Progenitor cell of endocrine pancreas (in vitro differentiated cells): ENCODE data around the gene KCTD21. TPM values are rescaled to one million over a fixed set of nuclear protein-coding genes. Genes with fewer than 3 reads are reported as not detected.
A peak's percentile ranks its signal among the peaks of the same experiment; 100 is the strongest.

Source experiments
- DNase-seq: peaks from one replicate; pipeline ENCODE4 v3.0.0; 2021; ENCODE audit warnings: low spot score; ENCODE audit not compliant: unreplicated experiment
- H3K27ac Mint-ChIP-seq: 2 replicates; pipeline ENCODE4 v1.8.0; 2021; ENCODE audit warnings: mild to moderate bottlenecking, moderate library complexity, mixed read lengths
- H3K27me3 Mint-ChIP-seq: 2 replicates; pipeline ENCODE4 v1.8.0; 2021; ENCODE audit warnings: mixed read lengths
- H3K36me3 Mint-ChIP-seq: 2 replicates; pipeline ENCODE4 v1.8.0; 2022; ENCODE audit warnings: mixed read lengths; ENCODE audit not compliant: insufficient read depth
- H3K4me1 Mint-ChIP-seq: 2 replicates; pipeline ENCODE4 v1.8.0; 2021; ENCODE audit warnings: low read depth, mixed read lengths
- H3K4me3 Mint-ChIP-seq: 2 replicates; pipeline ENCODE4 v1.8.0; 2021; ENCODE audit warnings: low read depth, mild to moderate bottlenecking, moderate library complexity, mixed read lengths
- H3K9me3 Mint-ChIP-seq: 2 replicates; pipeline ENCODE4 v1.8.0; 2021; ENCODE audit warnings: low read depth, mixed read lengths
- CTCF ChIP-seq: fragments of 200-600 bp; sonication (generic); IDR thresholded peaks from one replicate; pipeline ENCODE4 v1.5.0; 2021; ENCODE audit warnings: antibody characterized with exemption, mild to moderate bottlenecking; ENCODE audit not compliant: unreplicated experiment
- total RNA-seq: library from RNA; stranded (reverse); gene quantifications from 2 replicates; pipeline ENCODE4 v1.2.1, GENCODE V29; 2021

The KCTD21 gene
- total RNA-seq, 1 donor from 2014 or later = 7.4 TPM

GRCh38 chr11:78161346-78161745 lies 27.1 kb downstream of the KCTD21 start:
- H3K36me3 Mint-ChIP-seq = no peaks in the 10 kb centered on the region
- no peak overlapping the region for H3K4me3 Mint-ChIP-seq
- DNase-seq = no peak
- no peak for TF ChIP-seq CTCF
- H3K4me1 Mint-ChIP-seq = peaks cover 15% of the 10 kb centered on the region
- no peaks in the 10 kb centered on the region for H3K9me3 Mint-ChIP-seq
- H3K27ac Mint-ChIP-seq = no peak overlapping the region
- no peaks in the 10 kb centered on the region for H3K27me3 Mint-ChIP-seq

GRCh38 chr11:78160557-78160956 lies 27.9 kb downstream of the KCTD21 start:
- Mint-ChIP-seq H3K36me3 (no peaks in the 10 kb centered on the region), H3K27ac (no peak overlapping the region), H3K27me3 (no peaks in the 10 kb centered on the region), H3K4me3 (no peak overlapping the region), H3K4me1 (peaks cover 19% of the 10 kb centered on the region), H3K9me3 (no peaks in the 10 kb centered on the region)
- TF ChIP-seq CTCF = no peak
- no peak for DNase-seq

- no peak for TF ChIP-seq CTCF
- Mint-ChIP-seq H3K27ac (peak overlapping the region; percentile 29), H3K9me3 (no peaks in the 10 kb centered on the region), H3K4me1 (peaks cover 30% of the 10 kb centered on the region), H3K27me3 (no peaks in the 10 kb centered on the region), H3K36me3 (no peaks in the 10 kb centered on the region), H3K4me3 (no peak overlapping the region)
- DNase-seq = no peak
Measured at GRCh38 chr11:78158987-78159652, 29.3 kb downstream of the KCTD21 start.

DNA sequence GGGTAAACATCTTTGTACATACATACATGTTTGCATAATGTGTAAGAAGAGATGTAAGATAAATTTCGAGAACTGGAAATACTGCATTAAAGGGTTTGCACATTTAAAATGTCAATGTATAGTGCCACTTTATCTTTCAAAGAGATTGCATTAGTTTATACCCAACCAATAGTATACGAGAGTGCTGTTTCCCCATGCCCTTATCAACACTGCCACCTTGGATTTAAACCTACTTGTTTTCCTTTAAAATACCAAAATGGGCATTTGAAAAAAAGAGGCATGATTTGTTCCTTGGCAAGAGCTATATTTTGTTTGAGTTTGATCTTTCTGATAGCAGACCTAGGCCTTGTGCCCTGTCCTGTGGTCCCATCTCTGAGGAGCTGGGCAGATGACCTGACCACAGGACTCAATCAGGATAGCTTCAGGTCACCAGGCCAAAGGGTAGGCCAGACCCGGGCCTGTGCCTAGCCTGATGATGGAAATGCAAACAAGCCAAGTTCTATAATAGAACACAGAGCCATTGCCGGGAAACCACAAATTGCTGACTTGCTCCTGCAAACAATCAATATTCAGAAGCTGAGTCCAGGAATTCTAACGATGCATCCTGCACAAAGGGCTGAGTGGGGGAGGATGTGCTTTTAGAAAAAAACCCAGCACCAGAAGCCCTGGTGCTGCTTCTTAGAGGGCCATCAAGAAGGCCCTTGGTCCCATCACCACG lies 32.1 kb downstream of the KCTD21 start:
- H3K4me1 Mint-ChIP-seq = peaks cover 33% of the 10 kb centered on the region
- H3K4me3 Mint-ChIP-seq = peak overlapping the region; percentile 23
- peaks cover 4% of the 10 kb centered on the region for H3K36me3 Mint-ChIP-seq
- no peaks in the 10 kb centered on the region for H3K9me3 Mint-ChIP-seq
- no peaks in the 10 kb centered on the region for H3K27me3 Mint-ChIP-seq
- peak; percentile 32 for DNase-seq
- no peak for TF ChIP-seq CTCF
- H3K27ac Mint-ChIP-seq = peak overlapping the region; percentile 97

GRCh38 chr11:78151804-78152203 lies 36.6 kb downstream of the KCTD21 start:
- Mint-ChIP-seq H3K27me3 (no peaks in the 10 kb centered on the region), H3K9me3 (no peaks in the 10 kb centered on the region), H3K27ac (no peak overlapping the region), H3K4me3 (no peak overlapping the region), H3K4me1 (peaks cover 23% of the 10 kb centered on the region), H3K36me3 (peaks cover 4% of the 10 kb centered on the region)
- no peak for DNase-seq
- TF ChIP-seq CTCF = no peak
